GM23248 (cell line): ENCODE results near the gene RASA2. TPM values are rescaled to one million over a fixed set of nuclear protein-coding genes. Genes with fewer than 3 reads are reported as not detected.
A peak's percentile ranks its signal among the peaks of the same experiment; 100 is the strongest.

Experiments used
- DNase-seq: peaks from one replicate; pipeline ENCODE4 v3.0.0-alpha.2; 2015
- H2AFZ ChIP-seq: fragments of 200-600 bp; sonication (generic); 2 replicates; pipeline ENCODE4 v1.6.1; 2016; ENCODE audit warnings: antibody characterized with exemption
- H3F3A ChIP-seq: fragments of 200-600 bp; sonication (generic); 2 replicates; pipeline ENCODE4 v1.6.1; 2016; ENCODE audit warnings: mild to moderate bottlenecking, antibody characterized with exemption, mixed run types; ENCODE audit not compliant: insufficient read depth
- H3K27ac ChIP-seq: fragments of 200-600 bp; sonication (generic); 2 replicates; pipeline ENCODE4 v1.5.1; 2016; ENCODE audit warnings: mild to moderate bottlenecking
- H3K27me3 ChIP-seq: fragments of 200-600 bp; sonication (generic); replicated peaks from 2 replicates; pipeline ENCODE4 v1.6.1; 2016; ENCODE audit warnings: mild to moderate bottlenecking; ENCODE audit not compliant: insufficient read depth
- H3K36me3 ChIP-seq: fragments of 200-600 bp; sonication (generic); 2 replicates; pipeline ENCODE4 v1.6.1; 2016; ENCODE audit warnings: low read depth, mild to moderate bottlenecking
- H3K4me1 ChIP-seq: fragments of 200-600 bp; sonication (generic); 2 replicates; pipeline ENCODE4 v1.6.1; 2016; ENCODE audit warnings: mild to moderate bottlenecking; ENCODE audit not compliant: insufficient read depth
- H3K4me2 ChIP-seq: fragments of 200-600 bp; sonication (generic); one replicate; pipeline ENCODE4 v1.6.1; 2016; ENCODE audit warnings: mild to moderate bottlenecking; ENCODE audit not compliant: unreplicated experiment
- H3K4me3 ChIP-seq: fragments of 200-600 bp; sonication (generic); 2 replicates; pipeline ENCODE4 v1.5.1; 2016; ENCODE audit warnings: mild to moderate bottlenecking
- H3K79me2 ChIP-seq: fragments of 200-600 bp; sonication (generic); 2 replicates; pipeline ENCODE4 v1.6.1; 2016; ENCODE audit warnings: mild to moderate bottlenecking; ENCODE audit not compliant: insufficient read depth
- H3K9ac ChIP-seq: fragments of 200-600 bp; sonication (generic); 2 replicates; pipeline ENCODE4 v1.6.1; 2016; ENCODE audit warnings: mild to moderate bottlenecking
- H3K9me2 ChIP-seq: fragments of 200-600 bp; sonication (generic); 2 replicates; pipeline ENCODE4 v1.6.1; 2016; ENCODE audit warnings: mixed run types, mild to moderate bottlenecking, moderate library complexity; ENCODE audit not compliant: insufficient read depth
- H3K9me3 ChIP-seq: fragments of 200-600 bp; sonication (generic); one replicate; pipeline ENCODE4 v1.6.1; 2017; ENCODE audit warnings: low read depth
- H4K20me1 ChIP-seq: fragments of 200-600 bp; sonication (generic); 2 replicates; pipeline ENCODE4 v1.6.0; 2016; ENCODE audit not compliant: insufficient read depth
- EZH2 ChIP-seq: fragments of 200-600 bp; sonication (generic); IDR thresholded peaks from 2 replicates; pipeline ENCODE4 v1.6.1; 2018; ENCODE audit warnings: antibody characterized with exemption, mild to moderate bottlenecking; ENCODE audit not compliant: insufficient read depth, poor library complexity, severe bottlenecking
- EZH2phosphoT487 ChIP-seq: fragments of 200-600 bp; sonication (generic); IDR thresholded peaks from 2 replicates; pipeline ENCODE4 v1.6.1; 2018; ENCODE audit warnings: antibody characterized with exemption, moderate library complexity, mild to moderate bottlenecking, low read depth; ENCODE audit not compliant: insufficient read depth
- WGBS, 2 experiments: methylation state at CpG; one replicate each; pipeline ENCODE4 v1.1.6; 2015 to 2017; ENCODE audit warnings: low lambda C conversion rate in 2 of 2, low coverage in 1 of 2; ENCODE audit errors: missing lambda C conversion rate in 2 of 2; 5-methylcytosine and 5-hydroxymethylcytosine counted together
- in situ Hi-C: fragments of 300-500 bp; cut with MboI; formaldehyde crosslinking; loops from 2 replicates; pipeline ENCODE4 v1.15.0; 2020
- polyA plus RNA-seq: library from polyadenylated mRNA; unstranded; fragments of >200 nt; fragmentation: Nextera tagmentation; extraction: Ambion mirVana; gene quantifications from 2 replicates; pipeline ENCODE4 v1.2.1, GENCODE V29; 2016
- total RNA-seq: library from RNA; depleted of rRNA; stranded (reverse); fragments of >200 nt; shearing (Covaris generic); gene quantifications from 2 replicates; pipeline ENCODE4 v1.2.3, GENCODE V29; 2014

RASA2 gene
- total and polyA plus RNA-seq, 2 experiments from 2014 or later = 16.9 to 18.8 TPM

DNA sequence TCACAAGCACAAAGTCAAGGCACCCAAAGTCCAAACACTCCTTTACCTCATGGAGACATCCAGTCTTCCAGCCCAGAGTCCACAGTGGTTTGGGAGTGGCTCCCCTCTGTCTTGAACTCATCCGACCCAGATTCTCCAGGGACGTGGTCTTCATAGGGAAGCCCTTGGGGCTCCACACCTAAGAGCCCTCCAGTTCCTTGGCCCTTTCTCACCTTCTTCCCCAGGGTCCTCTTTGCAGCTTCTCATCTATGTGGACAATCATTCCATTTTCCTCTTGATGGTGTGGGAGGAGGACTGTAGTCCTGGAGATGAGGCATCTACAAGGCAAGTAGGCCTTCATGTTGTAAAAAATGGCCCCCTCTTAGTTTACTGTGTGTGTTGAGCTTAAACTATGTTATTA, 164.0 kb downstream of the RASA2 start:
- Histone ChIP-seq H3K9ac (no peak overlapping the region), H3K4me2 (no peak overlapping the region), H3K4me3 (no peak overlapping the region), H3F3A (no peaks in the 10 kb centered on the region), H3K9me3 (no peaks in the 10 kb centered on the region), H3K9me2 (no peaks in the 10 kb centered on the region), H3K79me2 (no peaks in the 10 kb centered on the region), H3K27me3 (no peaks in the 10 kb centered on the region), H3K36me3 (no peaks in the 10 kb centered on the region), H3K27ac (no peak overlapping the region), H3K4me1 (0 out of 2 replicates have a peak, but pooled peaks cover under 1% of the 10 kb centered on the region), H4K20me1 (no peaks in the 10 kb centered on the region), H2AFZ (no peak overlapping the region)
- in situ Hi-C loops = no loop called here
- TF ChIP-seq EZH2 = no peak
- 68 to 75% methylated on average over 2 of the region's 2 CpGs for WGBS, 2 experiments
- DNase-seq = no peak

DNA sequence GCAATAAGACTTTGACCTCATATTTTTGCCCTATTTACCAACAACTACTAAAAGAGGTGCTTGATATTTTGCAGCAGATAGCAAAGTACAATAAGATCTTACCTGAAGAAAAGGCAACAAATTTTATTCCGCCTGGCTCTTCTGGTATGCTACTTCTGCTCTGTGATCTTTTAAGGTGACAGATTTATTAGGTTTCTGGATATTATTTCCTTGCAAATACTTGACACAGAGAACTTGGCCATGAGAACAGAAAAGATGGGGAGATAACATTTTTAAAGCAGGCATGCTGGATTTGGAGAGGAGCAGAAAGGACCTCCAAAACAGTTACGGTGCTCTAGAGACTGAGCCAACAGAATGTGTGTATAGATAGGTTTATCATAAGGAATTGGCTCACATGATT, 164.6 kb downstream of the RASA2 start:
- H3K9me2 ChIP-seq = no peaks in the 10 kb centered on the region
- no peaks in the 10 kb centered on the region for H3K79me2 ChIP-seq
- no peaks in the 10 kb centered on the region for H3K36me3 ChIP-seq
- no peak overlapping the region for H3K9ac ChIP-seq
- in situ Hi-C loops = no loop called here
- H3K4me3 ChIP-seq = no peak overlapping the region
- no peak overlapping the region for H3K4me2 ChIP-seq
- no peak overlapping the region for H3K27ac ChIP-seq
- peaks cover 6% of the 10 kb centered on the region for H3K4me1 ChIP-seq
- no peaks in the 10 kb centered on the region for H3K27me3 ChIP-seq
- 0 out of 2 replicates have a peak, but pooled peaks cover 4% of the 10 kb centered on the region for H3F3A ChIP-seq
- TF ChIP-seq EZH2phosphoT487 (no peak), EZH2 (no peak)
- no peak overlapping the region for H2AFZ ChIP-seq
- WGBS, 2 experiments = 74 to 83% methylated on average over 2 of the region's 2 CpGs
- H4K20me1 ChIP-seq = no peaks in the 10 kb centered on the region
- H3K9me3 ChIP-seq = no peaks in the 10 kb centered on the region
- no peak for DNase-seq

DNA sequence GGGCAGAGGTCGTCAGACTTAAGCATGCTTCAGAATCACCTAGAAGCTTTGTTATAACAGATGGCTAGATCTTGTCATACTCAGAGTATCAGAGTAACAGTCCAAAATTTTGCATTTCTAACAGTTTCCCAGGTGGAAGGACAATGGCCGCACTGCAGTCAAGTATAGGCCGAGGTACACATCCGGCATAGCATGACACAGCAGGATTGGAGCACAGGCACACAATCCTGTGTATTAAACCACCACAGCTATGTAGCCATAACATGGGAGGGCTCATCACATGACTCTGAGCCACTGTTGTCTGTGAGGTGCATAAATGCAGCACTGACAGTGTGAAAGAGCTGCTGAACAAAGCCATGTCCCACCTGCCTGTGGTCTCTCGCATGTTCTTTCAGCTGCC, 165.5 kb downstream of the RASA2 start:
- H3K9me3 ChIP-seq = no peaks in the 10 kb centered on the region
- H4K20me1 ChIP-seq = no peaks in the 10 kb centered on the region
- H3K27ac ChIP-seq = no peak overlapping the region
- in situ Hi-C loops = no loop called here
- peaks cover 16% of the 10 kb centered on the region for H3K4me1 ChIP-seq
- 95% methylated on average over 5 of the region's 5 CpGs for WGBS, 2 experiments
- H3K79me2 ChIP-seq = no peaks in the 10 kb centered on the region
- no peak overlapping the region for H3K4me3 ChIP-seq
- H2AFZ ChIP-seq = no peak overlapping the region
- H3F3A ChIP-seq = 0 out of 2 replicates have a peak, but pooled peaks cover 7% of the 10 kb centered on the region
- no peaks in the 10 kb centered on the region for H3K9me2 ChIP-seq
- no peak overlapping the region for H3K9ac ChIP-seq
- TF ChIP-seq EZH2phosphoT487 (no peak), EZH2 (no peak)
- H3K36me3 ChIP-seq = no peaks in the 10 kb centered on the region
- no peak overlapping the region for H3K4me2 ChIP-seq
- no peaks in the 10 kb centered on the region for H3K27me3 ChIP-seq
- DNase-seq = no peak

DNA sequence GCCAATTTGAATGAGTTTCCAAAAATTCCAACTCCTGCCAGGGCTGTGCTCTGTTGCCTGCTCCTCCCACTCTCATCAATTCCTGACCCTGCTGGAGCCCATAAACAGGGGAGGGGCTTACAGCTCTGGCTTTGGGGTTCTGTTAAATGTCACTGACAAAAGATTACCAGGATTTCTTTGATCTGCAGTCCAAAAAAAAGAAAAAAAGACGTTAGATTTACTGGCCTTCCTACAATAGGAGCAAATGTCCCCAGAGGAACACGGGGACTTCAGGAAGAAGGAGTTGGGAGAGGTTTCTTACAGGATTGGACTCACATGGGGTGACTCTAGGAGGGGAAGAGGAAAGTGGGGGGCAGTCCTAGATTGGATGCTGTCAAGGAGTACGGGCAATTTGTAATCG, 167.0 kb downstream of the RASA2 start:
- in situ Hi-C loops = no loop called here
- Histone ChIP-seq H3K27ac (no peak overlapping the region), H3F3A (0 out of 2 replicates have a peak, but pooled peaks cover 7% of the 10 kb centered on the region), H3K27me3 (no peaks in the 10 kb centered on the region), H3K79me2 (no peaks in the 10 kb centered on the region), H3K4me3 (no peak overlapping the region), H3K9me3 (no peaks in the 10 kb centered on the region), H3K4me2 (no peak overlapping the region), H3K9me2 (no peaks in the 10 kb centered on the region), H3K9ac (no peak overlapping the region), H3K36me3 (no peaks in the 10 kb centered on the region), H4K20me1 (no peaks in the 10 kb centered on the region), H3K4me1 (peaks cover 17% of the 10 kb centered on the region), H2AFZ (no peak overlapping the region)
- no peak for DNase-seq
- 20 to 33% methylated on average over 4 of the region's 4 CpGs for WGBS, 2 experiments
- TF ChIP-seq EZH2phosphoT487 (no peak), EZH2 (no peak)

DNA sequence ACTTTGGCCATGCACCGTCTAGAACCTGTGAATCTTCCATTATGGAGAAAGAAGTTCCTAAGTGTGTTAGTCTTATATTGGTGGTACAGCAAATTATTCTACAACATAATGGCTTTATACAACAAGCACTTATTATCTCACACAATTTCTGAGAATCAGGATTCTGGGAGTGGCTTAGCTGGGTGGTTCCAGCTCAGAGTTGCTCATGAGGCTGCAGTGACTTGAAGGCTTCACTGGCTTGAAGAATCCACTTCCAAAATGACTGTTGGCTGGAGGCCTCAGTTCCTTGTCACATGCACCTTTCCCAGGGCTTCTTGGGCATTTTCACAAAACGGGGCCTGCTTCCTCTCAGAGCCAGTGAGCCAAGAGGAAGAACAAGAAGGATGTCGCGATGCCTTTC, 169.0 kb downstream of the RASA2 start:
- H3K27me3 ChIP-seq = no peaks in the 10 kb centered on the region
- H2AFZ ChIP-seq = no peak overlapping the region
- no peaks in the 10 kb centered on the region for H4K20me1 ChIP-seq
- H3K27ac ChIP-seq = no peak overlapping the region
- no peaks in the 10 kb centered on the region for H3K9me3 ChIP-seq
- H3K4me3 ChIP-seq = no peak overlapping the region
- no peaks in the 10 kb centered on the region for H3K9me2 ChIP-seq
- in situ Hi-C loops = no loop called here
- 97 to 99% methylated on average over 4 of the region's 4 CpGs for WGBS, 2 experiments
- H3K36me3 ChIP-seq = no peaks in the 10 kb centered on the region
- no peak overlapping the region for H3K9ac ChIP-seq
- H3K4me2 ChIP-seq = no peak overlapping the region
- 0 out of 2 replicates have a peak, but pooled peaks cover 7% of the 10 kb centered on the region for H3F3A ChIP-seq
- H3K4me1 ChIP-seq = peaks cover 17% of the 10 kb centered on the region
- peak; percentile 40 for DNase-seq
- TF ChIP-seq EZH2phosphoT487 (no peak), EZH2 (no peak)
- no peaks in the 10 kb centered on the region for H3K79me2 ChIP-seq
